Left lung (tissue), 10 donors: ENCODE data around the gene EFNA5. TPM values are rescaled to one million over a fixed set of nuclear protein-coding genes. Genes with fewer than 3 reads are reported as not detected.

Experiments used
- ATAC-seq: fragments of 200-7000 bp; cut with Tn5 transposase; one replicate; pipeline ENCODE4 v1.9.1; 2020; ENCODE audit warnings: moderate library complexity
- DNase-seq, 4 donors: peaks; one replicate each; pipeline ENCODE4 v3.0.0-alpha.2; 2013 to 2020
- H3K27ac ChIP-seq, 2 donors: fragments of 200-600 bp; sonication (generic) in 1 of 2; one replicate each; pipeline versions ENCODE4 v1.5.0 to v1.8.0; 2020 to 2021
- H3K27me3 ChIP-seq, 2 donors: fragments of 200-600 bp; sonication (generic) in 1 of 2; one replicate each; pipeline versions ENCODE4 v1.5.0 to v1.8.0; 2020 to 2021
- H3K36me3 ChIP-seq, 2 donors: fragments of 200-600 bp; sonication (generic) in 1 of 2; one replicate each; pipeline versions ENCODE4 v1.5.0 to v1.8.0; 2020 to 2021
- H3K4me1 ChIP-seq, 2 donors: fragments of 200-600 bp; one replicate each; pipeline ENCODE4 v1.8.0; 2021
- H3K4me3 ChIP-seq, 2 donors: fragments of 200-600 bp; sonication (generic) in 1 of 2; one replicate each; pipeline versions ENCODE4 v1.5.0 to v1.8.0; 2020 to 2021; ENCODE audit warnings: mild to moderate bottlenecking in 1 of 2
- H3K9me3 ChIP-seq, 2 donors: fragments of 200-600 bp; sonication (generic) in 1 of 2; one replicate each; pipeline versions ENCODE4 v1.5.0 to v1.8.0; 2020 to 2021
- CTCF ChIP-seq, 2 donors: fragments of 200-600 bp; sonication (generic) in 1 of 2; IDR thresholded peaks; one replicate each; pipeline versions ENCODE4 v1.5.0 to v1.8.0; 2021; ENCODE audit warnings: antibody characterized with exemption in 2 of 2
- intact Hi-C, 2 donors: fragments of 100-400 bp; cut with DNase I; formaldehyde crosslinking; loops; one replicate each; pipeline versions ENCODE4 v1.11.2 to v1.14.2; 2022
- polyA plus RNA-seq, 6 donors: library from polyadenylated mRNA; unstranded; fragments of 120-200 nt; gene quantifications; one replicate each; pipeline ENCODE4 v1.2.1, GENCODE V29; 2013; ENCODE audit not compliant: insufficient read length in 6 of 6
- total RNA-seq, 2 donors: library from RNA; stranded (reverse); fragmentation: NEBNext Ultra II Directional; extraction: Animal tissue kit (Norgen Biotek cat#: 25700); gene quantifications; one replicate each; pipeline ENCODE4 v1.2.1, GENCODE V29; 2021
- donor health status: DM: no; HTN: yes; CAD: no.
- donor health status: DM: no; HTN: no; CAD: no.

The EFNA5 gene
- total and polyA plus RNA-seq, 8 donors, result 8.8 to 28.3 (median 22.8) TPM

GRCh38 chr5:107535849-107536248, 134.9 kb downstream of the EFNA5 start:
- no peak for DNase-seq
- intact Hi-C loops, result no loop called here

GRCh38 chr5:107533910-107534876, 136.5 kb downstream of the EFNA5 start:
- DNase-seq, result no peak

More at GRCh38 chr5:107535849-107536248, 134.9 kb downstream of the EFNA5 start:
- Histone ChIP-seq H3K27ac (no peak overlapping the region), H3K9me3 (no peaks in the 10 kb centered on the region), H3K27me3 (no peaks in the 10 kb centered on the region), H3K36me3 (no peaks in the 10 kb centered on the region), H3K4me1 (no peaks in the 10 kb centered on the region), H3K4me3 (no peak overlapping the region)
- TF ChIP-seq CTCF (IDR thresholded peaks at IDR 0.05), result no peak
- ATAC-seq, result no peak

DNA sequence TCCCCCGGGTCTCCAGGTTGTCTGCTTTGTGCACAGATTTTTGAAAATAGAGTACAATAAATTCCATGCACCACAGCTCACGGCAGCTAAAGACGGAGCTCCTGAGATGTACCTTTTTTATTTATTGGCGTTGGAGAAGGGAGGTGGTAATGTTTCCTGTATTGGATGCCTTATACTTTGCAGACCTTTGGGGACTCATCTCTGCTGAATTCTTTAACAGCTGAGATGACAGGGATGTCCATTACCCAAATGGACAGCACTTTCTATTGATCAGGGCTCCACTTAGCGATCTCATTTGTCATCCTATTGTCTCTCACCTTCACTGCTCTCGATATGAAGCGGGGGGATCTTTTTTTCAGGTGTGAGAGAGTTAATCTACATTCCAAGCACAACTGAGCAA, 137.8 kb downstream of the EFNA5 start:
- Histone ChIP-seq H3K27me3 (no peaks in the 10 kb centered on the region), H3K9me3 (no peaks in the 10 kb centered on the region), H3K4me3 (no peak overlapping the region), H3K4me1 (no peaks in the 10 kb centered on the region), H3K27ac (no peak overlapping the region), H3K36me3 (no peaks in the 10 kb centered on the region)
- ATAC-seq, result no peak
- DNase-seq, result no peak
- intact Hi-C loops, result no loop called here
- TF ChIP-seq CTCF (IDR thresholded peaks at IDR 0.05), result no peak

More at GRCh38 chr5:107533910-107534876, 136.5 kb downstream of the EFNA5 start:
- Histone ChIP-seq H3K27ac (no peak overlapping the region), H3K27me3 (no peaks in the 10 kb centered on the region), H3K4me1 (no peaks in the 10 kb centered on the region), H3K9me3 (no peaks in the 10 kb centered on the region), H3K4me3 (no peak overlapping the region), H3K36me3 (no peaks in the 10 kb centered on the region)
- ATAC-seq, result no peak
- no peak for TF ChIP-seq CTCF (IDR thresholded peaks at IDR 0.05)
- intact Hi-C loops, result no loop called here

- no peaks in the 10 kb centered on the region for H3K4me1 ChIP-seq
- H3K9me3 ChIP-seq, result no peaks in the 10 kb centered on the region
- H3K4me3 ChIP-seq, result no peak overlapping the region
- TF ChIP-seq CTCF (IDR thresholded peaks at IDR 0.05), result no peak
- DNase-seq (no peak), ATAC-seq (no peak)
- no peak overlapping the region for H3K27ac ChIP-seq
- no peaks in the 10 kb centered on the region for H3K36me3 ChIP-seq
- intact Hi-C loops, result no loop called here
- no peaks in the 10 kb centered on the region for H3K27me3 ChIP-seq
These were observed 138.4 kb downstream of the EFNA5 start for GRCh38 chr5:107532169-107532878.

GRCh38 chr5:107531308-107531707, 139.4 kb downstream of the EFNA5 start:
- no peaks in the 10 kb centered on the region for H3K36me3 ChIP-seq
- H3K4me1 ChIP-seq, result no peaks in the 10 kb centered on the region
- no peak for DNase-seq
- ATAC-seq, result no peak
- H3K27me3 ChIP-seq, result no peaks in the 10 kb centered on the region
- no peak for TF ChIP-seq CTCF (IDR thresholded peaks at IDR 0.05)
- intact Hi-C loops, result no loop called here
- H3K9me3 ChIP-seq, result no peaks in the 10 kb centered on the region
- H3K4me3 ChIP-seq, result no peak overlapping the region
- H3K27ac ChIP-seq, result no peak overlapping the region
